ENCODE data around the gene RNF7.
"Not testable (repeated sequence)": the region's sequence is repeated elsewhere in the genome, so short reads cannot be mapped to it uniquely, and the experiment has no call there.

Gene RNF7

DNA sequence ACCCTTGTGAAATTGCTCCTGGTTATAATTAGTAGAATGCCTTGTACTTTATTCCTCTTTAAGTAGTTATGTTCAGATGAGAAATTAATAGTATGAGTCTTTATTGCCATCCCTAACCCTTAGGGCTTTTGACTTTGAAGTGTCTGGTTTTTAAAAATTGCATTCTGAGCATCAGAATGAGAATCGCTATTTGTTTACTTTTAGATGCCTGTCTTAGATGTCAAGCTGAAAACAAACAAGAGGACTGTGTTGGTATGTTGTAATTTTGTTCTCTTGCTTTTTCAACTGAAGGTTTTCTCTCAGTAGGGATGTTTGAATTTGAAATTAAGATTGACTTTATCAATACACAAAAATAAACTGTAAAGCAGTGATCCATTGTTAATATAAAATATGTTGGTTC lies 5.2 kb downstream of the RNF7 start:
- TF ChIP-seq, protein P1, sequence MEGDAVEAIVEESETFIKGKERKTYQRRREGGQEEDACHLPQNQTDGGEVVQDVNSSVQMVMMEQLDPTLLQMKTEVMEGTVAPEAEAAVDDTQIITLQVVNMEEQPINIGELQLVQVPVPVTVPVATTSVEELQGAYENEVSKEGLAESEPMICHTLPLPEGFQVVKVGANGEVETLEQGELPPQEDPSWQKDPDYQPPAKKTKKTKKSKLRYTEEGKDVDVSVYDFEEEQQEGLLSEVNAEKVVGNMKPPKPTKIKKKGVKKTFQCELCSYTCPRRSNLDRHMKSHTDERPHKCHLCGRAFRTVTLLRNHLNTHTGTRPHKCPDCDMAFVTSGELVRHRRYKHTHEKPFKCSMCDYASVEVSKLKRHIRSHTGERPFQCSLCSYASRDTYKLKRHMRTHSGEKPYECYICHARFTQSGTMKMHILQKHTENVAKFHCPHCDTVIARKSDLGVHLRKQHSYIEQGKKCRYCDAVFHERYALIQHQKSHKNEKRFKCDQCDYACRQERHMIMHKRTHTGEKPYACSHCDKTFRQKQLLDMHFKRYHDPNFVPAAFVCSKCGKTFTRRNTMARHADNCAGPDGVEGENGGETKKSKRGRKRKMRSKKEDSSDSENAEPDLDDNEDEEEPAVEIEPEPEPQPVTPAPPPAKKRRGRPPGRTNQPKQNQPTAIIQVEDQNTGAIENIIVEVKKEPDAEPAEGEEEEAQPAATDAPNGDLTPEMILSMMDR (IDR thresholded peaks at IDR 0.05; ENCODE audit: control insufficient read depth, extremely low read depth, insufficient read depth): no peak
- no peak for DNase-seq (ENCODE audit: low read depth)
- no peak overlapping the region for H3K4me3 ChIP-seq (ENCODE audit: low read depth, low read length)

DNA sequence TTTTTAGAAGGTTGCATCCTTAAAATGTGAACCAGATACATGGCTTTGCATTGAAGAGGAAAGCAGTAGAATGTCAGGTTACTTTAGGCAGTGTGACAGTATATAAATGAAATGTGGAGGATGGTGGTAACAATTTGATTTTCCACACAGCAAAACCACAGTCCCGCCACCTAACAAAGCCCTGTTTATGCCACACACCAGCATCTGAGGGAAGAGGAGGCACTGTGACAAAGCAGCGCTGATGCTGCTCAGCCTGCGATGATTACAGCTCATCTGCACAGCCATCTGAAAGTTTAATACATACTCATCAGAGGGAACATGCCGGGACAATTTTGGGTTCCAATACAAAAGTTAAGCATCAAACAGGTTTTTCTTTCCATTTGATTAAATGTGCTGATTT lies 8.9 kb downstream of the RNF7 start:
- DNase-seq (ENCODE audit: low read depth): no peak
- TF ChIP-seq, protein P1 (IDR thresholded peaks at IDR 0.05; ENCODE audit: control insufficient read depth, extremely low read depth, insufficient read depth): no peak
- H3K4me3 ChIP-seq (ENCODE audit: low read depth, low read length): no peak overlapping the region

DNA sequence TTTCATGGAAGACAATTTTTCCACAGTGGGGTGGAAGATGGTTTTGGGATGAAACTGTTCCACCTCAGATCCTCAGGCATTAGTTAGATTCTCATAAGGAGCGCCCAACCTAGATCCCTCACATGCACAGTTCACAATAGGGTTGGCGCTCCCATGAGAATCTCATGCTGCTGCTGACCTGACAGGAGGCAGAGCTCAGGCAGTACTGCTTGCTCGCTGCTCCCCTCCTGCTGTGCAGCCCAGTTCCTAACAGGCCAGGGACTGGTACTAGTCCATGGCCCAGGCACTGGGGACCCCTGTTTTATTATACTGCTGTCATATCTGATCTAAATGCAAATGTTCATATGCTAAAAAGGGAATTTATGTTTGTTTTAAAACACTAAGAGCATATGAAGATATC lies 15.3 kb downstream of the RNF7 start:
- H3K4me3 ChIP-seq (ENCODE audit: low read depth, low read length): no peak overlapping the region
- no peak for DNase-seq (ENCODE audit: low read depth)
- TF ChIP-seq, protein P1 (IDR thresholded peaks at IDR 0.05; ENCODE audit: control insufficient read depth, extremely low read depth, insufficient read depth): no peak

DNA sequence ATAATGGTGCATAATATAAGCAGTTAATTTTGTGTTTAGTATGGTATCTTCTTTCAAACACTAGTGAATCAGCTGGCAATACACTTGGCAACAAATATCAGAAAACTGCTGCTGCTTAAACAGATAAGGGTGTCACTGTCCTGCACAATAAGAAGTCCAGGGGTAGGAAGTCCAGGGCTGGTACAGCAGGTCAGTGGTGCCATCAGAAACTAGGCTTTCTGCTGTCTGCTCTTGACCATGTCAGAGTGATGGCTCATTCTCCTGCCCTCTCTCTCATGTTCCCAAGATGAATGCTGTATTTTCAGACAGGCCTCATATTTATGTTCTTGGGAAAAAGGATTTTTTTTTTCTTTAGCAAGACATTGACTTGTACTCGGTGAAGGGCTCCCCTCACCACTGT lies 15.9 kb downstream of the RNF7 start:
- DNase-seq (ENCODE audit: low read depth): no peak
- TF ChIP-seq, protein P1 (IDR thresholded peaks at IDR 0.05; ENCODE audit: control insufficient read depth, extremely low read depth, insufficient read depth): no peak
- no peak overlapping the region for H3K4me3 ChIP-seq (ENCODE audit: low read depth, low read length)

DNA sequence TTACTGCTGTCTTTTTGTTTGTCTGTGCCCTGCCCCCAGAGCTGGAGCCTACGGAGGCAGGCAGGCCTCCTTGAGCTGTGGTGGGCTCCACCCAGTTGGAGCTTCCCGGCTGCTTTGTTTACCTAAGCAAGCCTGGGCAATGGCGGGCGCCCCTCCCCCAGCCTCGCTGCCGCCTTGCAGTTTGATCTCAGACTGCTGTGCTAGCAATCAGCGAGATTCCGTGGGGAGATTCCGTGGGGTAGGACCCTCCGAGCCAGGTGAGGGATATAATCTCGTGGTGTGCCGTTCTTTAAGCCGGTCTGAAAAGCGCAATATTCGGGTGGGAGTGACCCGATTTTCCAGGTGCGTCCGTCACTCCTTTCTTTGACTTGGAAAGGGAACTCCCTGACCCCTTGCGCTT lies 24.5 kb downstream of the RNF7 start:
- H3K4me3 ChIP-seq (ENCODE audit: low read depth, low read length); DNase-seq (ENCODE audit: low read depth): not testable (repeated sequence)

DNA sequence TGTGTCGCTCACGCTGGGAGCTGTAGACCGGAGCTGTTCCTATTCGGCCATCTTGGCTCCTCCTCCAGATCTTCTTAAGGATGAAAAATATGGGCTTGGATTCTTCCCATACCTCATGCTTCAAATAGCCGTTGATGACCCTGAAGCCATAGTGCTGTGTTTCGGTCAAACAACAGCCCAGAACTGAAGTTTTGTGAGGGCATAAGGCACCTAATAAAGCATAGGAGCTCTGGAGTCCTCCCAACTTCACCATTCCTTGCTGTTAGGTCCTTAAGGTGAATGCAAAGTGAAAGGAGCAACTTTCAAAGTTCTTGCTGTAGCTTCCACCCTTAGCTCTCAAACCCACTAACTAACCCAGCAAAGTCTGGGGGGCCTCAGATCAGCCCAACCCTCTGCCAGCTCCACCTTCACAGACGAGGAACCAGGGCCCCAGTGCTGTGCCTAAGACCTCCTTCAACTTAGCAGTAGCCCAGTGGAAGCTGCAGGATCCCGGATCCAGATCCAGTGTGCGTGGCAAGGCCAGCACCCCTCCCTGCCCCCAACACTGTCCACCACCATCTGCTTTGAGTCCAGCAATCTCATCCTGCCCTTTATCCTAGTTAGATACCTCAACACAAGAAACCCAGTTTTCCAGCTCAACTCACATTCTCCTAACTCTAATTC lies 25.1 kb downstream of the RNF7 start, which contains the start of gene GRK7:
Gene GRK7 (plus strand): TSS at position 321 of the 663 bp plus-strand sequence. CDS start 14,877 bp downstream, outside the sequence.
- no peak within 1 kb of the TSS for H3K4me3 ChIP-seq (ENCODE audit: low read depth, low read length)
- DNase-seq (ENCODE audit: low read depth): no peak
- TF ChIP-seq, protein P1 (IDR thresholded peaks at IDR 0.05; ENCODE audit: control insufficient read depth, extremely low read depth, insufficient read depth): no peak

DNA sequence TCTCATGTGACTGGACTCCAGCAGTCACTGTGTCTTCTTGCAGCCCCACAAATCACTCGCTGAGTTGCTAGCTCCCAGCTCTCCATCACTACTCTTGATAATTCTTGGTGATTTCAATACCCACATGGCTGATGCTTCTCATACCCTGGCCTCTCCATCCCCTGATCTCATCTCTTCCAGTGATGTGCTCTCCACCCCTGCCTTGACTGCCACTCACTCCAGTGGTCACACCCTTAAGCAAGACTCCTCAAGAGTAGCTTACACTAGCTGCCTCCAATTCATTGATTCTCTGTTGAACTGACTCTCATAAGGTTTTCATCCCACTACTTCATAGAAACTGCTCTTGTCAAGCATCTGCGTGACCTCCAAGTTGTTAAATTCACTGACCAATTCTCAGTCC lies 25.9 kb downstream of the RNF7 start:
- TF ChIP-seq, protein P1 (IDR thresholded peaks at IDR 0.05; ENCODE audit: control insufficient read depth, extremely low read depth, insufficient read depth): no peak
- DNase-seq (ENCODE audit: low read depth): no peak
- no peak overlapping the region for H3K4me3 ChIP-seq (ENCODE audit: low read depth, low read length)
